ENCODE measurements around the gene MGARP.
A peak's percentile ranks its signal among the peaks of the same experiment; 100 is the strongest.
"Not testable (repeated sequence)": the region's sequence is repeated elsewhere in the genome, so short reads cannot be mapped to it uniquely, and the experiment has no call there.

Gene MGARP

GRCh38 chr4:139279760-139280620 is at the start of gene MGARP:
MGARP (minus strand) TSS chr4:139280225; CDS start chr4:139280158, 67 bp downstream.
- DNase-seq, result no peak

- DNase-seq, result no peak
Observed at GRCh38 chr4:139329665-139330200, 49.7 kb upstream of the MGARP start.

GRCh38 chr4:139324620-139325019 is 44.6 kb upstream of the MGARP start:
- no peak for DNase-seq

GRCh38 chr4:139322541-139322940 is 42.5 kb upstream of the MGARP start:
- not testable (repeated sequence) for DNase-seq

GRCh38 chr4:139322070-139322469 is 42.0 kb upstream of the MGARP start:
- not testable (repeated sequence) for DNase-seq

- no peak for DNase-seq
Observed at GRCh38 chr4:139319571-139319970, 39.5 kb upstream of the MGARP start.

GRCh38 chr4:139317635-139318034 is 37.6 kb upstream of the MGARP start:
- DNase-seq, result no peak

GRCh38 chr4:139316733-139317132 is 36.7 kb upstream of the MGARP start:
- no peak for DNase-seq

- DNase-seq, result no peak
Observed at GRCh38 chr4:139315221-139315675, 35.2 kb upstream of the MGARP start.

- DNase-seq, result no peak
Observed at GRCh38 chr4:139314047-139314800, 34.2 kb upstream of the MGARP start.

GRCh38 chr4:139313414-139313813 is 33.4 kb upstream of the MGARP start:
- not testable (repeated sequence) for DNase-seq

- DNase-seq, result no peak
Observed at GRCh38 chr4:139312552-139313332, 32.7 kb upstream of the MGARP start.

GRCh38 chr4:139311909-139312308 is 31.9 kb upstream of the MGARP start:
- no peak for DNase-seq

- no peak for DNase-seq
Observed at GRCh38 chr4:139304920-139305319, 24.9 kb upstream of the MGARP start.

GRCh38 chr4:139301821-139302611 is 22.0 kb upstream of the MGARP start, which contains the start of gene NDUFC1:
NDUFC1 (minus strand) TSS chr4:139302477; CDS start chr4:139295798, 6,679 bp downstream.
- peak; percentile 31 for DNase-seq

GRCh38 chr4:139301113-139301820 is 21.2 kb upstream of the MGARP start, which contains the start of gene NAA15:
NAA15 (plus strand) TSS chr4:139301505; CDS start chr4:139301778, 273 bp downstream.
- DNase-seq, result peak; percentile 79

- no peak for DNase-seq
Observed at GRCh38 chr4:139300431-139301112, 20.5 kb upstream of the MGARP start.

- no peak for DNase-seq
Observed at GRCh38 chr4:139299536-139299935, 19.5 kb upstream of the MGARP start.

- no peak for DNase-seq
Observed at GRCh38 chr4:139297001-139297410, 17.0 kb upstream of the MGARP start.

- DNase-seq, result no peak
Observed at GRCh38 chr4:139295942-139296299, 15.9 kb upstream of the MGARP start.

Measured in NCI-H2107 (cell line).